Activated CD4-positive, alpha-beta memory T cell treated with anti-CD3 and anti-CD28 coated beads for 36 hours (primary cell): Measurements from ENCODE around the gene CCDC85A. TPM values are rescaled to one million over a fixed set of nuclear protein-coding genes. Genes with fewer than 3 reads are reported as not detected.

Experiments
- CTCF ChIA-PET: fragments of 350-600 bp; sonication (Branson Sonifier 250); formaldehyde crosslinking; loops from one replicate; lab custom pipeline; 2021; ENCODE audit warnings: antibody characterized with exemption, inconsistent platforms; lab: Charles Lee
- POLR2A ChIA-PET: fragments of 350-600 bp; sonication (Branson Sonifier 250); formaldehyde crosslinking; loops from one replicate; lab custom pipeline; 2021; ENCODE audit warnings: antibody characterized with exemption; lab: Charles Lee
- DNase-seq: peaks from one replicate; pipeline ENCODE4 v3.0.0-alpha.2; 2020
- H3K27ac Mint-ChIP-seq: one replicate; pipeline ENCODE4 v1.8.0; 2021; ENCODE audit warnings: mixed read lengths
- H3K27me3 Mint-ChIP-seq: one replicate; pipeline ENCODE4 v1.8.0; 2021; ENCODE audit warnings: mixed read lengths
- H3K36me3 Mint-ChIP-seq: one replicate; pipeline ENCODE4 v1.8.0; 2021; ENCODE audit warnings: mixed read lengths
- H3K4me1 Mint-ChIP-seq: one replicate; pipeline ENCODE4 v1.8.0; 2021; ENCODE audit warnings: low read depth, mixed read lengths
- H3K4me3 Mint-ChIP-seq: one replicate; pipeline ENCODE4 v1.8.0; 2021; ENCODE audit warnings: mild to moderate bottlenecking, mixed read lengths
- H3K9me3 Mint-ChIP-seq: one replicate; pipeline ENCODE4 v1.8.0; 2021; ENCODE audit warnings: mixed read lengths
- intact Hi-C: fragments of 100-400 bp; cut with micrococcal nuclease; formaldehyde crosslinking; loops from one replicate; pipeline ENCODE4 v1.15.1; 2023
- total RNA-seq, 2 experiments: library from RNA; stranded (reverse); gene quantifications; one replicate each; pipeline ENCODE4 v1.2.3, GENCODE V29; 2021

Gene CCDC85A
- total RNA-seq, 2 experiments from 2014 or later = not detected

DNA sequence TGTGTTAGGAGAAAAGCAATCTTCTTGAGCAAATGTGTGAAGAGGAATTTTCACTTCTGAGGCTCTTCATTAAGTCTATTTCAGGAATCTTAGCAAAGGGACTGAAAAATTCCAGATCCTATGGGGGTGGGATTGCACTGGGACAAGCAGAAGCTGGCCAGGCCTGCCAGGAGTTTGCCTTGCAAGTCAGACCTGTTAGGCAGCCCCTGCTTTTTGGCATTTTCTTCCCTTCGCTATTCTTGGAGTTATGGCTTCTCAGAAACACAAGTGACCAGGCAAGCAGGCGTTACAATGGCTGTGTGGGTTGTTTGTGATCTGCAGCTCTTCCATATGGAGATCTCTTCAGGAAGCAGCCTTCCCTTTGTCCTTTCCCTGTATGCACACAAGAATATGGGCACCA lies 8.0 kb upstream of the CCDC85A start:
- CTCF ChIA-PET = no interaction called here
- H3K9me3 Mint-ChIP-seq = no peaks in the 10 kb centered on the region
- no peak for DNase-seq
- intact Hi-C loops = no loop called here
- H3K27me3 Mint-ChIP-seq = peaks cover 5% of the 10 kb centered on the region
- no peak overlapping the region for H3K4me3 Mint-ChIP-seq
- no peaks in the 10 kb centered on the region for H3K36me3 Mint-ChIP-seq
- POLR2A ChIA-PET = no interaction called here
- H3K27ac Mint-ChIP-seq = no peak overlapping the region
- no peaks in the 10 kb centered on the region for H3K4me1 Mint-ChIP-seq

DNA sequence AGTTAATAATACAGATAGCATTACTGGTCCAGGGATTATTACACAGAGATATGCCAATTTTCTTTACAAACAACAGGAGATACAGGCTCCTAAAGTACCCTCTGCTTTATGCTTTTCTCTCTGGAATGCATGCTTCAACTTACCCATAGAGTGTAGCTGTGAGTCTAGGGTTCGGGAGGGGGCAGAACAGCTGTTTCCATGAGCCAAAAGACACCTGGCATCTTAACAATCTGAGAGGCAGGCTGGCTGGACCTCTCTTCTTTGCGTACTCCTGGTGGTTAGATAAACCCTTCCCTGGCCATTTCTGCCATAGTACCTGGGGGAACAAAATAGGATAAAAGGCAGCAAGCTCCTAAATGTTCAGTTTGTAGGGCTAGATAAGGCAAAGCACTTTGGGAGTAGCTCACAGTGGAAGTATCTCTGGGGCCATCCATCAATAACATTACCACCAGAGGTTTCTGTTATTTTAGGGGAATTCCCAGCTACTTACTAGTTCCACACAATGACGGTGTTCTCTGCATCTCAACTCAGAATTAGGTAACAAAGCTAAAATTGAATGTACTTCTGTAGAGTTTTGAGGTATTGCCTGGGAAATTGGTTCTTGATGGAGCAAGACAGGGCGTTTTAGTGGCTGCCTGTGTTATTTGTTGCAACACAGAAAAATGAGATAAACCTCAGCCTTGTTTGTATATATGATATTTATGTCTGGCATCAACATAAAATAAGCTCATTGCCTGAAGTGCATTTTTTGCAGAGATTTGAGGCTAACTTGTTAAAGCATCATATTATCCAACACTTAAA lies 6.2 kb upstream of the CCDC85A start:
- ChIA-PET POLR2A (no interaction called here), CTCF (no interaction called here)
- Mint-ChIP-seq H3K27me3 (peaks cover 17% of the 10 kb centered on the region), H3K4me1 (no peaks in the 10 kb centered on the region), H3K4me3 (no peak overlapping the region), H3K9me3 (no peaks in the 10 kb centered on the region), H3K36me3 (no peaks in the 10 kb centered on the region), H3K27ac (no peak overlapping the region)
- DNase-seq = no peak
- intact Hi-C loops = no loop called here

DNA sequence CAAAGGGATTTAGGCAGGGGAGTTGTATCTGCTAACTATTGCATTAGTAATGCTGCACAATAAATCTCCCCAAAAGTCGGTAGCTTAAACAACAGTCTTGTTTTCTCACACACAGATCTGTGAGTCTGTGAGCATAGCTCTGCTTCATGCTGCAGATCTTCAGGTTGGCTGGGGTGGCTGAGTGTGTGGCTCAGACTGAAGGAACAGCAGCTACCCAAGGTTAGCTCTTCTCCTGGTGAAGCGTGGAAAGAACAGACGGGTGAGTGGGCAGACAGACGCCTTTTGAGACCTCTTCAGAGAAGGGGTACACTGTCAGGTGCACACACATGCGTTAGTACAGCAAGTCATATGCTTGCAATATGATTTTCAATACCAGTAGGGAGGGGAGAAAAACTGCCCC lies 3.9 kb upstream of the CCDC85A start:
- H3K36me3 Mint-ChIP-seq = no peaks in the 10 kb centered on the region
- POLR2A ChIA-PET = no interaction called here
- intact Hi-C loops = loop anchor here (5.0 kb wide), 1 partner anchor 1317 kb away; no protein-coding TSS in a partner anchor
- no peaks in the 10 kb centered on the region for H3K9me3 Mint-ChIP-seq
- no peak for DNase-seq
- CTCF ChIA-PET = interaction anchor here (0.7 kb wide), 1 partner anchor 11 kb away, joined by 3 read pairs; no protein-coding TSS in a partner anchor
- no peak overlapping the region for H3K27ac Mint-ChIP-seq
- no peak overlapping the region for H3K4me3 Mint-ChIP-seq
- H3K27me3 Mint-ChIP-seq = peaks cover 24% of the 10 kb centered on the region
- H3K4me1 Mint-ChIP-seq = peaks cover 4% of the 10 kb centered on the region

DNA sequence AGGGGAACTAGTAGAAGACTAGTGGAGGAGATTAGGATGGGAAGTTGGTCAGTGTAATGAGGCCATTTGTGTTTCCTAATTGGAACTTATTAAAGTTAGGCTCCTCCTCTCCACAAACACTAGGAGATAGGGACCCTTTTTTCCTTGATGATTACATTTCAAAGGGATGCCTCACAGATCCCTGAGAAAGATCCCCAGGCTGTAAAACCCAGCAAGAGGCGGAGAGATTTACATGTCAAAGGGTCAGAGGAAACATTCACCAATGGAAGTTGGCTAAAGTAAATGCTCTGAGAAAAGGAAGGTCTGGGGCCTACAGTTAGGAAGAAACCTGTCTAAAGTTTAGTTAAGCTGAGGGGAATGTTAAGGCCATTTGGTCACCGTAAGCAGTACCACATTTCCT lies 1.4 kb upstream of the CCDC85A start:
- Mint-ChIP-seq H3K4me3 (no peak overlapping the region), H3K27me3 (peaks cover 41% of the 10 kb centered on the region)

DNA sequence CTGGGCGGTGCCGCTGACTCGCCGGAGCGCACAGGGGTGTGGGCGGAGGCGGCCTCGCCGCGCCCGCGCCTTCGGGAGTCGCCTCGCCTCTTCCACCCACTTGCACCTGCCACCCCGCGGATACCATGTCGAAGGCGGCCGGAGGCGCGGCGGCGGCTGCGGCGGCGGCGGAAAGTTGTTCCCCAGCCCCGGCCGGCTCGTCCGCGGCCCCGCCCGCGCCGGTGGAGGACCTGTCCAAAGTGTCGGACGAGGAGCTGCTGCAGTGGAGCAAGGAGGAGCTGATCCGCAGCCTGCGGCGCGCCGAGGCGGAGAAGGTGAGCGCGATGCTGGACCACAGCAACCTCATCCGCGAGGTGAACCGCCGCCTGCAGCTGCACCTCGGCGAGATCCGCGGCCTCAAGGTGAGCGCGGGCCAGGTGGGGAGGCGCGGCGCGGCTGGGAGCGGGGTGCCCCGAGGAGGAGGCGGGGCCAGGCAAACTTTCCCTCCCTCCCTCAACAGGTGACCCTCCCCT lies 766 bp downstream of the CCDC85A start:
- no peaks in the 10 kb centered on the region for H3K36me3 Mint-ChIP-seq
- peaks cover 8% of the 10 kb centered on the region for H3K4me1 Mint-ChIP-seq
- H3K27ac Mint-ChIP-seq = no peak overlapping the region
- intact Hi-C loops = loop anchor here (5.0 kb wide), 1 partner anchor 1313 kb away; no protein-coding TSS in a partner anchor
- no peaks in the 10 kb centered on the region for H3K9me3 Mint-ChIP-seq
- H3K27me3 Mint-ChIP-seq = peaks cover 48% of the 10 kb centered on the region
- POLR2A ChIA-PET = no interaction called here
- no peak overlapping the region for H3K4me3 Mint-ChIP-seq
- CTCF ChIA-PET = interaction anchor here (1.1 to 1.6 kb wide), 4 partner anchors 15 to 1333 kb away, joined by 3 to 17 read pairs (median 11); no protein-coding TSS in a partner anchor
- DNase-seq = peak; percentile 12

More for the DNA sequence above, 1.4 kb upstream of the CCDC85A start:
- POLR2A ChIA-PET = no interaction called here
- no peaks in the 10 kb centered on the region for H3K36me3 Mint-ChIP-seq
- DNase-seq = no peak
- no peaks in the 10 kb centered on the region for H3K9me3 Mint-ChIP-seq
- CTCF ChIA-PET = no interaction called here
- no peak overlapping the region for H3K27ac Mint-ChIP-seq
- intact Hi-C loops = loop anchor here (2.0 to 5.0 kb wide), 3 partner anchors 566 to 1334 kb away; no protein-coding TSS in a partner anchor
- peaks cover 8% of the 10 kb centered on the region for H3K4me1 Mint-ChIP-seq

DNA sequence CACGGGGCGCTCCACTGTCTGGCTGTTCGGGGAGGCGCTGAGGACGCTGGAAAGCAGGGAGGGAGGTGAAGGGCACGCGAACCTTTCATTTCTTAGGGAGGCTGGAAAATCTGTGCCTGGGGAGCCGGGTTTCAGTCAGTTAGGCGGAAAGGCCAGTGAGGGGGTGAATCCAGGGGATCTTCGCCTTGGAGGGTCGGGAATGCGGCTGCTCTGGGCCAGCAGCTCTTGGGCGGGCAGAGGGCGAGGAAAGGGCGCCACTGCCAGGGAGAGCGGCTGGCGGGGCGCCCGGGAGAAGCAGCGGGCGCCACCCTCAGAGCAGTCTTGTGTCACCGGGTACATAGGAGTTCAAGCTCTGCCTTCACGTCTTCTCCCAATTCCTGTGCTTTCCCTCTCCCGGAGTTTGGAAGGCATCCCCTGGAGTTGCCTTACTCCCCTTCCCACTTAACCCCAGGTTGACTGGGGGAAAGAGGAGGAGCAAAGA lies 1.4 kb downstream of the CCDC85A start:
- Mint-ChIP-seq H3K27ac (no peak overlapping the region), H3K4me3 (no peak overlapping the region), H3K36me3 (no peaks in the 10 kb centered on the region), H3K27me3 (peaks cover 49% of the 10 kb centered on the region), H3K9me3 (no peaks in the 10 kb centered on the region), H3K4me1 (peaks cover 8% of the 10 kb centered on the region)
- POLR2A ChIA-PET = no interaction called here
- intact Hi-C loops = no loop called here
- CTCF ChIA-PET = no interaction called here
- DNase-seq = no peak

DNA sequence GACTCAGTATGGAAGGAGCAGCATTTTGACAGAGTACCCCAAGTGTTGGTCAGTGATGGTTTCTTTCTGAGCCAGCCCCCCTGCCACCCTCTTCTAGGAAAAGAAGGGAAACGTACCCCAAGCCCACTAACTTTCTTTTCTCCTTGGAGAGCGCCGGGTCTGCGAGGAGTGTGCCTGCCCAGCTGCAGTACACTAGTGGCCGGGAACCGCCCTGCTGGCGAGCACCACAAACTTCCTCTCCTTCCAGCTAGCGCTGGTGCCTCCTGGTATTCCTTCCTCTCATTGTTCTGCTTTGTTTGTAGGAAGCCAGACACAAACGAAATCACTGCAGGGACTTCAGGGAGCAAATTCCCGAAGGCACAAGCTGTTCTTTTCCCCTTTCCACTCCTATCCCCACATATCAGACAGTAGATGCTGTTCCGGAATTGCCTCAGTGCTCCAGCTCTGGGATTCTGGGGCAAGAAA lies 1.8 kb downstream of the CCDC85A start:
- ChIA-PET POLR2A (no interaction called here), CTCF (no interaction called here)
- no peak for DNase-seq
- no peak overlapping the region for H3K27ac Mint-ChIP-seq
- H3K36me3 Mint-ChIP-seq = no peaks in the 10 kb centered on the region
- H3K4me1 Mint-ChIP-seq = peaks cover 8% of the 10 kb centered on the region
- H3K4me3 Mint-ChIP-seq = no peak overlapping the region
- peaks cover 52% of the 10 kb centered on the region for H3K27me3 Mint-ChIP-seq
- intact Hi-C loops = no loop called here
- H3K9me3 Mint-ChIP-seq = no peaks in the 10 kb centered on the region

DNA sequence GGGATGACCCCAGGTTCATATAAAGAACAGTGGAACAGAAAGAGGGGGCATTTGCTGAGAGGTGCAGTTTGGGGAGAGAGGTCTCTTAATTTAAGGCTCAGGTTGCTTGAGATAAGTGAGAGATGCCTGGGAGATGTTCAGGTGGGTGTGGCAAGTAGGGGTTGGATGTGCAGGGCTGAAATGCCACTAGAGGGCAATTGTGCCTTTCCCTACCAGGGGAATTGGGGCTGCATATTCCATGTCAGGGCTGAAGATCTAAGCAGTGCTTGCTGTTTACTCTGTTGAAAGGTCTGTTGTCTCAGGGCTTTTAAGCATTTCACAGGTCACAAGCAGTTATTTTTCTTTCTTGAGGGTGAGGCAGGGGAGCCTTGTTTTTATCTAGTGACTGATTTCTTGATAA lies 7.8 kb downstream of the CCDC85A start:
- ChIA-PET POLR2A (no interaction called here), CTCF (no interaction called here)
- no peak for DNase-seq
- Mint-ChIP-seq H3K27ac (no peak overlapping the region), H3K27me3 (peaks cover 21% of the 10 kb centered on the region), H3K36me3 (no peaks in the 10 kb centered on the region), H3K9me3 (no peaks in the 10 kb centered on the region), H3K4me3 (no peak overlapping the region), H3K4me1 (no peaks in the 10 kb centered on the region)
- intact Hi-C loops = no loop called here

DNA sequence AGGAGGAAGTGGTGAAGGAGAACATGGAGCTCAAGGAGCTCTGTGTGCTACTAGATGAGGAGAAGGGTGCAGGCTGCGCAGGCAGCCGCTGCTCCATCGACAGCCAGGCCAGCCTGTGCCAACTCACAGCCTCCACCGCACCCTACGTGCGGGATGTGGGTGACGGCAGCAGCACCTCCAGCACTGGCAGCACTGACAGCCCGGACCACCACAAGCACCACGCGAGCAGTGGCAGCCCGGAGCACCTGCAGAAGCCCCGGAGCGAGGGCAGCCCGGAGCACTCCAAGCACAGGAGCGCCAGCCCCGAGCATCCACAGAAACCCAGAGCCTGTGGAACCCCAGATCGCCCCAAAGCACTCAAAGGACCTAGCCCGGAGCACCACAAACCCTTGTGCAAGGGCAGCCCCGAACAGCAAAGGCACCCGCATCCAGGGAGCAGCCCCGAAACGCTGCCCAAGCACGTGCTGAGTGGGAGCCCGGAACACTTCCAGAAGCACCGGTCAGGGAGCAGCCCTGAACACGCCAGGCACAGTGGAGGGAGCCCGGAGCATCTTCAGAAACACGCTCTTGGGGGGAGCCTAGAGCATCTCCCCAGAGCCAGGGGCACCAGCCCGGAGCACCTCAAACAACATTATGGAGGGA lies 9.0 kb downstream of the CCDC85A start:
- Mint-ChIP-seq H3K36me3 (no peaks in the 10 kb centered on the region), H3K27ac (no peak overlapping the region), H3K4me3 (no peak overlapping the region), H3K4me1 (no peaks in the 10 kb centered on the region), H3K9me3 (no peaks in the 10 kb centered on the region), H3K27me3 (peaks cover 16% of the 10 kb centered on the region)
- no peak for DNase-seq
- intact Hi-C loops = no loop called here
- ChIA-PET CTCF (no interaction called here), POLR2A (no interaction called here)

DNA sequence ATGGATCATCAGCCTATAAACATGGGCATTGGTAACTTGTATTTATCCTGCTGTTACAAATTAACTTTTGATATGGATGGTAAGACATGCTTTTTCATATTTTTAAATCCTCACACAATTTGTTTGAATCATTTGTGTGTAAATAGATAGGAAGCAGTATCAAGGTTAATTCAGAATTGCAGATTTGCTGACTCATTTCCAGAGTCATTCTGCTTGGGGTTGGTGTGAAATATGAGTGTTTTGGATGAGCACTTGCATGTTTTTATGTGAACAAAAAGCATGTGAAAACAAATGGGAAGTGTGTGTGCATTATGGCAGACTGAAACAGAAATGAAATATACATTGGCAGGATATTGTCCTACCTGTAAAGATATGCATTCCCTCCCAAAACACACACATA lies 11.8 kb downstream of the CCDC85A start:
- intact Hi-C loops = no loop called here
- Mint-ChIP-seq H3K27me3 (peaks cover 5% of the 10 kb centered on the region), H3K4me3 (no peak overlapping the region), H3K4me1 (no peaks in the 10 kb centered on the region), H3K9me3 (no peaks in the 10 kb centered on the region), H3K27ac (no peak overlapping the region), H3K36me3 (no peaks in the 10 kb centered on the region)
- ChIA-PET CTCF (no interaction called here), POLR2A (no interaction called here)
- no peak for DNase-seq

DNA sequence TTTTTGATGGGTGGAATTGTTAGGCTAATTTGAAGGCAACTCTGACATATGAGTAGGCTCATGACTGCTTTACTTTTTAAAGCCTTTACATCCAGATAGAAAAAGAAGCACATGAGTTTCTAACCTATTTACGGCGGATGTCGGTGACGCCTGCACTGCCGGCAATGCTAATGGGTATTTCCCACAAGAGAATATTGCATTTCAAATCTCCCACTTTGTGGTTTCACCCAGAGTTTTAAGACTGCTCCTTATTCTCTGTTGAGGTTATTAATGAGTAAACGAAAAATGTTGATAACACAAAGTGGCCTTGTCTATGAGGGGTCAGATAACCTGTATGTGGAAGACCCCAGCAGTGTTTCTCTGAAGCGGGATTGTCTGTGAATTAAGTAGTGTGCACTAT lies 14.0 kb downstream of the CCDC85A start:
- Mint-ChIP-seq H3K9me3 (no peaks in the 10 kb centered on the region), H3K27me3 (no peaks in the 10 kb centered on the region), H3K27ac (no peak overlapping the region), H3K4me3 (no peak overlapping the region), H3K36me3 (no peaks in the 10 kb centered on the region), H3K4me1 (no peaks in the 10 kb centered on the region)
- CTCF ChIA-PET = no interaction called here
- POLR2A ChIA-PET = no interaction called here
- DNase-seq = no peak
- intact Hi-C loops = no loop called here

DNA sequence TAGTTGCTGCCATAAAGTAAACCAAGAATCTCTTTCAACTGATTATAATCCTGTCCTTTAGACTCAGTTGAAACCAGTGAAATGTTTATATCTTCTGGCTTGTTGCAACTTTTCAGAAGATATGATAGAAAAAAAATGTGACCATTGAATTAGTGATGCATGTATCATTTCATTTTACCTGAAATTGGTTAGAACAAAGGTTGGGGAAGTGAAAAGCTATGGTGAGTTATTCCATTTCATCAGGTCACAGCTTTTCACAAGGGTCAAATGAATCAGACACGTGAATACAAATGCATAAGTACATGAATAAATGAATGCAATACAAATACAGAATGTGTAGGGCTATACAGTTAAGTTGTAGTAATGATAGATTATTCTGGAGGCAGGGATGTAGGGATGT lies 15.1 kb downstream of the CCDC85A start:
- Mint-ChIP-seq H3K27ac (no peak overlapping the region), H3K36me3 (no peaks in the 10 kb centered on the region), H3K9me3 (no peaks in the 10 kb centered on the region), H3K4me3 (no peak overlapping the region), H3K4me1 (no peaks in the 10 kb centered on the region), H3K27me3 (no peaks in the 10 kb centered on the region)
- POLR2A ChIA-PET = no interaction called here
- CTCF ChIA-PET = interaction anchor here (1.8 kb wide), 1 partner anchor 15 kb away, joined by 9 read pairs; the partner anchor contains the start of gene CCDC85A
- no peak for DNase-seq
- intact Hi-C loops = no loop called here
